H9 (cell line): Measurements from ENCODE around the gene NKIRAS2. TPM values are rescaled to one million over a fixed set of nuclear protein-coding genes. Genes with fewer than 3 reads are reported as not detected.

ENCODE experiments used
- DNase-seq: peaks from one replicate; pipeline ENCODE4 v3.0.0-alpha.2; 2017
- H2AFZ ChIP-seq: one replicate; pipeline ENCODE4 v1.6.1; 2013; ENCODE audit warnings: mild to moderate bottlenecking, low read length, control low read depth, moderate library complexity
- H2AK5ac ChIP-seq: 2 replicates; pipeline ENCODE4 v1.6.1; 2013; ENCODE audit warnings: low read length, control low read depth, mixed read lengths; ENCODE audit not compliant: insufficient read length
- H2BK120ac ChIP-seq: one replicate; pipeline ENCODE4 v1.6.1; 2013; ENCODE audit warnings: low read depth, mild to moderate bottlenecking, low read length, control low read depth, inconsistent platforms; ENCODE audit not compliant: poor library complexity, severe bottlenecking
- H2BK12ac ChIP-seq: 2 replicates; pipeline ENCODE4 v1.6.1; 2013; ENCODE audit warnings: low read length, control low read depth, mixed read lengths, low read depth; ENCODE audit not compliant: insufficient read length
- H2BK15ac ChIP-seq: 2 replicates; pipeline ENCODE4 v1.6.1; 2013; ENCODE audit warnings: low read depth, low read length, control low read depth
- H2BK20ac ChIP-seq: one replicate; pipeline ENCODE4 v1.6.1; 2013; ENCODE audit warnings: low read depth, mild to moderate bottlenecking, low read length, control low read depth, inconsistent platforms; ENCODE audit not compliant: poor library complexity, severe bottlenecking
- H2BK5ac ChIP-seq: 2 replicates; pipeline ENCODE4 v1.6.1; 2013; ENCODE audit warnings: low read length, control low read depth, mixed read lengths; ENCODE audit not compliant: insufficient read length
- H3K14ac ChIP-seq: 2 replicates; pipeline ENCODE4 v1.6.1; 2013; ENCODE audit warnings: low read length, control low read depth; ENCODE audit not compliant: insufficient read depth
- H3K18ac ChIP-seq: 2 replicates; pipeline ENCODE4 v1.6.1; 2013; ENCODE audit warnings: low read depth, mild to moderate bottlenecking, mixed read lengths, low read length, control low read depth; ENCODE audit not compliant: insufficient read length
- H3K23ac ChIP-seq: 2 replicates; pipeline ENCODE4 v1.6.1; 2013; ENCODE audit warnings: low read length, control low read depth, mixed read lengths, low read depth; ENCODE audit not compliant: insufficient read length
- H3K23me2 ChIP-seq: 2 replicates; pipeline ENCODE4 v1.6.1; 2013; ENCODE audit warnings: low read depth, mild to moderate bottlenecking, mixed read lengths, low read length, control low read depth; ENCODE audit not compliant: insufficient read length, poor library complexity, severe bottlenecking
- H3K27ac ChIP-seq: 2 replicates; pipeline ENCODE4 v1.5.1; 2013; ENCODE audit warnings: low read length, control low read depth, mixed read lengths, low read depth; ENCODE audit not compliant: insufficient read length
- H3K27me3 ChIP-seq: 2 replicates; pipeline ENCODE4 v1.6.1; 2013; ENCODE audit warnings: low read length, control low read depth, inconsistent platforms; ENCODE audit not compliant: insufficient read depth
- H3K4ac ChIP-seq: 2 replicates; pipeline ENCODE4 v1.6.1; 2013; ENCODE audit warnings: low read depth, mild to moderate bottlenecking, control low read depth, inconsistent platforms, low read length, moderate library complexity
- H3K4me1 ChIP-seq: 2 replicates; pipeline ENCODE4 v1.6.1; 2013; ENCODE audit warnings: low read length, control low read depth, inconsistent platforms; ENCODE audit not compliant: insufficient read depth
- H3K4me2 ChIP-seq: 2 replicates; pipeline ENCODE4 v1.6.1; 2013; ENCODE audit warnings: low read length, control low read depth, mixed read lengths; ENCODE audit not compliant: insufficient read length, insufficient read depth
- H3K56ac ChIP-seq: 2 replicates; pipeline ENCODE4 v1.6.1; 2013; ENCODE audit warnings: low read depth, mild to moderate bottlenecking, mixed read lengths, low read length, control low read depth; ENCODE audit not compliant: insufficient read length
- H3K79me1 ChIP-seq: 2 replicates; pipeline ENCODE4 v1.6.1; 2013; ENCODE audit warnings: low read depth, mild to moderate bottlenecking, moderate library complexity, low read length, control low read depth, inconsistent platforms; ENCODE audit not compliant: insufficient read depth, poor library complexity, severe bottlenecking
- H3K79me2 ChIP-seq: 2 replicates; pipeline ENCODE4 v1.6.1; 2013; ENCODE audit warnings: low read length, control low read depth, inconsistent platforms; ENCODE audit not compliant: insufficient read depth
- H3K9ac ChIP-seq: 2 replicates; pipeline ENCODE4 v1.6.1; 2013; ENCODE audit warnings: low read length, control low read depth, mixed read lengths; ENCODE audit not compliant: insufficient read length; ENCODE audit errors: extremely low read depth
- H3K9me3 ChIP-seq: one replicate; pipeline ENCODE4 v1.6.1; 2013; ENCODE audit warnings: low read depth, low read length, inconsistent platforms; ENCODE audit not compliant: control insufficient read depth
- H3T11ph ChIP-seq: one replicate; pipeline ENCODE4 v1.6.1; 2013; ENCODE audit warnings: mild to moderate bottlenecking, low read length, control low read depth, inconsistent platforms
- H4K20me1 ChIP-seq: one replicate; pipeline ENCODE4 v1.6.1; 2013; ENCODE audit not compliant: control insufficient read depth, insufficient read length, insufficient read depth
- H4K5ac ChIP-seq: 2 replicates; pipeline ENCODE4 v1.6.1; 2013; ENCODE audit warnings: low read depth, mild to moderate bottlenecking, mixed read lengths, low read length, control low read depth; ENCODE audit not compliant: insufficient read length
- H4K8ac ChIP-seq: replicated peaks from 2 replicates; pipeline ENCODE4 v1.6.1; 2013; ENCODE audit warnings: low read length, control low read depth, mixed read lengths, low read depth; ENCODE audit not compliant: insufficient read length
- H4K91ac ChIP-seq: 2 replicates; pipeline ENCODE4 v1.6.1; 2013; ENCODE audit warnings: low read depth, mild to moderate bottlenecking, moderate library complexity, mixed read lengths, low read length, control low read depth; ENCODE audit not compliant: insufficient read length
- H3K27ac Mint-ChIP-seq, 3 experiments: 2 replicates in 2 of 3; 3 replicates in 1 of 3; pipeline ENCODE4 v1.8.0; 2020 to 2021; ENCODE audit warnings: mixed read lengths in 3 of 3, mild to moderate bottlenecking in 1 of 3, moderate library complexity in 1 of 3
- H3K27me3 Mint-ChIP-seq: 2 replicates; pipeline ENCODE4 v1.8.0; 2021; ENCODE audit warnings: low read depth, mild to moderate bottlenecking, moderate library complexity, mixed read lengths
- H3K36me3 Mint-ChIP-seq, 3 experiments: 2 replicates in 2 of 3; 3 replicates in 1 of 3; pipeline ENCODE4 v1.8.0; 2020 to 2021; ENCODE audit warnings: low read depth in 3 of 3, mixed read lengths in 3 of 3; ENCODE audit not compliant: insufficient read depth in 1 of 3
- H3K4me1 Mint-ChIP-seq, 2 experiments: 2 replicates each; pipeline ENCODE4 v1.8.0; 2020; ENCODE audit warnings: mixed read lengths in 2 of 2
- H3K4me3 Mint-ChIP-seq, 2 experiments: 2 replicates in 1 of 2; 3 replicates in 1 of 2; pipeline ENCODE4 v1.8.0; 2020 to 2021; ENCODE audit warnings: mild to moderate bottlenecking in 2 of 2, mixed read lengths in 2 of 2, moderate library complexity in 1 of 2
- H3K9me3 Mint-ChIP-seq, 2 experiments: 2 replicates in 1 of 2; 3 replicates in 1 of 2; pipeline ENCODE4 v1.8.0; 2020; ENCODE audit warnings: mild to moderate bottlenecking in 2 of 2, mixed read lengths in 2 of 2, moderate library complexity in 1 of 2
- CTCF ChIP-seq: fragments of 200-600 bp; sonication (generic); conservative IDR thresholded peaks from 3 replicates; pipeline ENCODE4 v1.8.0; 2021; ENCODE audit warnings: antibody characterized with exemption, mild to moderate bottlenecking
- WGBS: extraction: QIAGEN DNeasy Blood & Tissue Kit; methylation state at CpG from one replicate; pipeline ENCODE4 v1.1.7; 2013; ENCODE audit warnings: missing lambda C conversion rate, low lambda C conversion rate, mixed read lengths; ENCODE audit not compliant: insufficient read length; ENCODE audit errors: extremely low coverage; 5-methylcytosine and 5-hydroxymethylcytosine counted together
- total RNA-seq: library from RNA; stranded (reverse); gene quantifications from 2 replicates; pipeline ENCODE4 v1.2.1, GENCODE V29; 2021

The NKIRAS2 gene
- total RNA-seq, 1 experiment from 2014 or later, result 37.1 TPM

GRCh38 chr17:42065201-42065600, 45.3 kb downstream of the NKIRAS2 start:
- Histone ChIP-seq H3K27me3 (no peaks in the 10 kb centered on the region), H4K8ac (no peak overlapping the region), H2AFZ (no peak overlapping the region), H2BK5ac (no peak overlapping the region), H3K4me1 (no peaks in the 10 kb centered on the region), H2BK20ac (no peak overlapping the region), H2AK5ac (no peak overlapping the region), H2BK15ac (no peak overlapping the region), H2BK120ac (no peak overlapping the region), H3K56ac (no peak overlapping the region), H3K9me3 (no peaks in the 10 kb centered on the region), H3K27ac (no peak overlapping the region), H3K4me2 (no peak overlapping the region), H3K23me2 (no peaks in the 10 kb centered on the region), H3K9ac (no peak overlapping the region), H4K20me1 (peaks cover 3% of the 10 kb centered on the region), H3K79me1 (no peaks in the 10 kb centered on the region), H3K4ac (no peak overlapping the region), H4K91ac (no peak overlapping the region), H3T11ph (no peak overlapping the region), H3K14ac (no peak overlapping the region), H2BK12ac (no peak overlapping the region), H4K5ac (no peak overlapping the region), H3K79me2 (no peaks in the 10 kb centered on the region), H3K18ac (no peak overlapping the region), H3K23ac (no peak overlapping the region)
- Mint-ChIP-seq H3K27me3 (peaks cover 3% of the 10 kb centered on the region), H3K9me3 (no peaks in the 10 kb centered on the region), H3K36me3 (no peaks in the 10 kb centered on the region), H3K4me3 (no peak overlapping the region), H3K27ac (no peak overlapping the region), H3K4me1 (peaks cover 22 to 38% of the 10 kb centered on the region in 2 experiments)
- DNase-seq, result no peak
- no peak for TF ChIP-seq CTCF
- WGBS, result no CpG with 5 or more reads among the region's 2 CpGs
